GM19328 (cell line): ENCODE data around the gene DLG5.
A peak's percentile ranks its signal among the peaks of the same experiment; 100 is the strongest.

ENCODE experiments used
- ATAC-seq: cut with Tn5 transposase; IDR thresholded peaks from one replicate; pipeline ENCODE4 v1.9.1; 2021; ENCODE audit warnings: mild to moderate bottlenecking, moderate library complexity; ENCODE audit not compliant: unreplicated experiment

DLG5 gene

DNA sequence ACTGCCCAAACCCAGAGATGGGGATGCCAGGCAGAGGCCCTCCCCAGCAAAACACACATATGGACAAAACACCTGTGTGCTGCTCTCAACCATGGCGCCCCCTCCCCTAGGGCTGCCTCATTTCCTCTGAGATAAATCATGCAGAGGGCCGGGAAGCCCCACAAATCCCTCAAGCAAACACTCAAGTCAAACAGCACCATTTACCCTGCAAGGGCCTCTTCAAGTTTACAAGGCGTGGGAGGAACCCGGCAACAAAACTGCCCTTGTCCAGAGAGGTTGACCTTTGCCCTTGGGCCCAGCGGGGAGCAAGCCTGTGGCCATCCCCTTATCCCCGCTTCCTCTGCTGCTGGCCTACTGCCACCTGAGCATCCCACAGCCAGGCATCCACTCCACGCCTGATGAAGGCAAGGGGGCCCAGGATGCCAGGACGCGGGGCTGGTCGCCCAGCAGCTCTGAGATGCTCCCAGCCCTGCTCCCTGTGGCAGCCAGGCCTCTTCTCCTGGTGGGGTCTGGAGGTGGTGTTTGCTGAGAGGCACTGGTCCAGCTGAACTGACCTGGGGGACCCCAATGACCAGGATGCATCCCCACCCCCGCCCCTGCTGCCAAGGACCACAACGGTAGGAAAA, 77.4 kb downstream of the DLG5 start:
- no peak for ATAC-seq

DNA sequence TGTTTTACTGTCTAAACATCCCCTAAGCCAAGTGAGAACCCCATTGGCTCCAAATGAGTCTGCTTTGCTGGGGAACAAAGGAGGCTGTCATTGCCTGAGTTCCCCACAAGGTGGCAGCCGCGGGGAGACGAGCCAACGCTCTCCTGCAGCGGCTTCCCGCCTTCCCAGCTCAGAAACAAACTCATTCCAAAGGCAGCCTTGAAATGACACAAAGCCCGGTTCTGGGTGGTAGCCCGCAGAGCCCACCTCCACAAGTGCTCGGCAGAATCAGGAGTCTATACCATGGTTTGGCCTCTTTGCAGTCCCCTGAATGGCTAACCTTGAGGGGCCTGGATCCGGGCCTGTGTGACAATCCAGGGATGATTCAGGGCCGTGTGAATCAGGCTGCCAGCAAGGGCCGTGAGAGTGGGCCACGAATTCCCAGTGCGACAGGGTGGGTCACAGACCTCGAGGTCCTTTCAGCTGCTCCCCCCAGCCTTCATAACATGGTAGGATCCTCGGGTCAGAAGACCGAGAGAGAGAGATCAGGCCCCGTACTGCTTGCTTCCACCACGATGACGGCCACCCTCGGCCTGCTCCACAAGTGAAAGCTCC, 79.7 kb downstream of the DLG5 start:
- no peak for ATAC-seq

DNA sequence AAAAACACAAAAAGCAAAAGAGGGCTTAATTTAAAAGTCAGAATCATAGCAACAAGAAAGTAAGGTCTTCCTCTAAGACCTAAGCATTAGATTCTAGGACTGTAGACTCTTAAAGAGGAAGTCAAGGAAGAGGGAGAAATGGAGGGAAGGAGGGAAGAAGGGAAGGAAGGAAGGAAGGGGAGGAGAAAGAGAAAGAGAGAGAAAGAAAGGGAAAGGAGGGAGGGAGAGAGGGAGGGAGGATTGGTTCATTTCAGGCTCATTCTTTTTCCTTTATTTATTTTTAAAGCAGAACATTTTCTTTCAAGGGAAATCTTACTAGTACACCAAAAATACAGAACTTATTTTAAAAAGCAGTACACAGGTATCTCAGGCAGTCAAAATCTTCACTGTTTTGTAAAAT, 81.1 kb downstream of the DLG5 start:
- no peak for ATAC-seq

DNA sequence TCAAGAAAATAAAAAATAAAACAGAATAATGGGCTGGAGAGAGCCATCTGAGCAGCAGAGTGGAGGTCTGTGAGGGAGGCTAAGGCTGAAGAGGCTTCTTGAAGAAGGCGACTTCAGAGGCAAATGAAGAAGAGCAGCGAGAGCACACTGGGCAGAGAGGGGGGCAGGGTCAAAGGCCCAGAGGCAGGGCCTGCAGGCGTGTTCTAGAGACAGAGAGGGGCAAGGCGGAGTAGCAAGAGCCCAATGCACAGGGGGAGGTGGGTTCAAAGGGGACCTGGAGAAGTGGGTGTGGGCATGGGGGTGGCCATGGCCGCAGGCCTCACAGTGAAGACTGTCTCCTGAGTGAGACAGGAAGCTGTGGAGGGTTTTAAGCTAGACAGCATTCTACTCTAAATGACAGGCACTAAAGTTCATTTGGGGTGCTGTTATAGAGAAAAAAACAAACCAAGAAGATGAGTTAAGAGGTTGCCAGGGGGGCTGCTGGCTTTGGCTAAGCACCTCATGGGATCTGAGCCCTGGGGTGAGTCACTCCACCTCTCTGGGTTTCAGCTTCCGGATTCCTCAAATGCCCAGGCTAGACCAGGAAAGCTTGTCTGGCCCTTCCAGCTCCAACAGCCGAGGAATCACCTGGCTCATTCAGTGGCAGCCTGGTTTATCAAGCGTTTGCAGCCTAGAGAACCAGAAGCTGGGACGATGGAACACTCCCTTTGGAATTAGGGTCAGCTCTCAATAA, 81.7 kb downstream of the DLG5 start:
- no peak for ATAC-seq

DNA sequence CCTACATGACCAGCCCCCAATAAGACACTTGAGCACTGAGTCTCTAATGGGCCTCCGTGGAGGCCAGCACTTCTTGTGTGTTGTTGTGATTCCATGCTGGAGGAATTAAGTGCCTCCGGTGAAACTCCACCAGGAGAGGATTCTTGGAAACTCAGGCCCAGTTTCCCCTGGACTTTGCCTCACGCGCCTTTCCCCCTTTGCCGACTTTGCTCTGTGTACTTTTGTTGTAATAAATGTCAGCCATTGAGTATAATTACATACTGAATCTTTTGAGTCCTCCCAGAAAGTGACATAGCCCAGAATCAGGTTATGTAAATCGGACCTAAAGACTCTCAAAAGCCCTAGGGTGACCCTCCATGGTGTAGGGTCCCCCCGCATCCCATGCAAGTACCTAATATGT, 82.4 kb downstream of the DLG5 start:
- no peak for ATAC-seq

DNA sequence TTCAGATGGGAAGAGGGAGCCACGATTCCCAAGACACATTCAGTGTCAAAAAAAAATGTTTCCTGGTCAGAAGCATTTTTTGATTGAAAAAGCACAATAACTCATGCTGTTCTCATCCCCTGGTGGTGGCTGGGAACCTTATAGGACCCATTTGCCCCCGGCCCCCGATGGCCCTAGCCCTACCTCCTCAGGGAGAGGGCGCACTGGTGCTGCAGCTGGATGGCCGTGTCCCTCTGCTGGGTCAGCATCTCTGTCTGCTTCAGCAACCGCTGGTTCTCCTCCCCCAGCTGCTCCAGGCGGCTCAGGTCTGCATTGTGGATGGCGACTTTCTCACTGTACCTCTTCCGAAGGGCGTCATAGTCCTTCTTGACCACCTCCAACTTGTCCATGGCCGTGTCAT, 83.3 kb downstream of the DLG5 start:
- ATAC-seq = no peak

DNA sequence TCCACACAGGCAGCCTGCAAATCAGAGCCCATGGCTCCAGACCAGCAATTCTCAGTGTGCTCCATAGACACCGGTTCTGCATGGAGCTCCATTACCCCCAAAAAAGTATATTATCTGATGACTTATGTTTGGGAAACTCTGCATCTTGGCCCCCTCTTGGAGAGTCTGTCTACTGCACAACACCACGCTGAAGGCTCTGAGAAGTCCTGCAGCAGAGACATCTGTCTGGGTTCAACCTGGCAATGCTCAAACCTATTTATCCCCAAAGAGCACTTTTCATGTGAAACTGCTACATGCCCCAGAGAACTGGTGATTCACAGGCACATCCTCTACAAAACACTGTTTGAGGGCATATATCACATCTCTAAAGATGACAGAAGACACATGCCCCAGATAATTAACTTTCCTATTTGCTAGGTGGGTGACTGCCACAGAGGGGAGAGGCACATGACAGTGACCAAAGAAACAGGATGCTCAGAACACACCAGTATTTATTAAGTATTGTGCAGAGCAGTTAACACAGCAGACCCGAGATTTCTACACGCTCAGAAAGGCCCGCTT, 83.8 kb downstream of the DLG5 start:
- no peak for ATAC-seq

DNA sequence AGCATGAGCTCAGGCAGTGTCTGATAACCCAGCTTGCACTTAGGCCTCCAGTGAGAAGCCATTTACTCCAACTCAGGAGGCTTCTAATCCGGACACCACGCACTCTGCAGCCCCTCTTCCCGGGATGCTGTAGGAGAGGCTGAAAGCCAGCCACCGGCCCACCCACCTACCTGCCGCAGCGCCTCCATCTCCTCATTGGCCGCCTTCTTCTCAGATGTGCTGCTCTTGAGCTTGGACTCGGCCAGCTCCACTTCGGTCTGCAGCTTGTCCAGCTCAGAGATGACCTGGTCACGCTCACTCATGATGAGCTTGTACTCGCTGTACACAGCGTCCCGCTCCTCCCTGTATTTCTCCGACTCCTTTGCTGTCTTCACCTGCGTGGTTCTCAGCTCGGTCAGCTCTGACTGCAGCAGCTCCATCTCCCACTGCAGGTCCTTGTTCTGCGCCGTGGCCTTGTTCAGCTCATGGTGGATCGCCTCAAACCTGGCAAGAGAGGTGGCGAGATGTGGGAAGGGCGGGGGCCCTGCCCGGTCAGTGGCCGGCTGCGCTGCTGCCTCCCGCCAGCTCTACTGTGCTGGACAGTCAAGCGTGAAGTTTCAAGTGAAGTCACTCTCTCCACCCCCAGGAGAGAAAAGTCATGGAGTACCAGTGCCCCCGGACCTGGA, 84.7 kb downstream of the DLG5 start:
- no peak for ATAC-seq

DNA sequence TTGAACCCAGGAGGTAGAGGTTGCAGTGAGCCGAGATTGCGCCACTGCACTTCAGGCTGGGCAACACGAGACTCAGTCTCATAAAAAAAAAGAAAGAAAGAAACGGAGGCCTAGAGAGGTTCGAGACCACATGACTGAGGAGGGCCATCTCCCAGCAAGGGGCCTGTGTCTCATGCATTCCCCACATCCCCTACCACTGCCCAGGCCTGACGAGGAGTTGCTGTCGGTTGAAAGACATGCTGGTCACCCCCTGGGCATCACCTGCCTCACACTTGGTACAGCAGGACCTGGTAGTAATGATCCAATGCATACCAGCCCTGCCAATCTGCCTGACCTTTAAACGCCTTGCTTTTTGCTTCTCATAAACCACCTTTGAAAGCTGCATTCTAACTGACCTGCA, 85.9 kb downstream of the DLG5 start:
- ATAC-seq = no peak

DNA sequence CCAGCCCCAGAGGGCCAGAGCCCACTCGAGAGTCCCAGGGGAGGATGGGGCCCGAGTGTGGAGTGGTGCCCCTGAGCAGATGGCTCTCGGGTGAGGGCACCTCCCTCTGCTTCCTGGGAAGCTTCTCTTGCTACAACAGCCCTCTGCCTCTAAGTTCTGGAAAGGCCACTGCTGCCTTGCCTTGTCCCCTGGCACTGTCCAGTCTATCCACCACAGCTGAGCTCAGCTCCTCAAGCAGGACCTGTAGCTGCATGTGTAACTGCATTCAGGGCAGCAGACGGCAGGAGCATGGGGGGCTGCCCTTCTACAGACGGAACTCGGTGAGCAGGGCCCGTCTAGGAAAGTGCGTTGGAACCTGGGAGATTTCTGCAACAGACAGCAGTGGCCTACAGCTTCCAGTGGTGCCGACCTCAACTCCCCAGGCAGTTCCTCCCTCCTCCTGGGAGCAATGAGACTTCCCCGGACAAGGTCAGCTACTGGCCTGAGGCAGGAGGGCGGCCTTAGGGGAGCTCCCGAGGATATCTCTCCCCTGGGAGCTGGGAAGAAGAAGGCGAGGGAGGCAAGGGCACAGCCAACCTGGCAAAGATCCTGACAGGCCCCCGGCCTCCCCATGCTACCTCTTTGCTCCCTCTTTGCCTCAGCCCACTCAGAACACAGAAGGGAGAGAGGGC, 88.5 kb downstream of the DLG5 start:
- no peak for ATAC-seq

DNA sequence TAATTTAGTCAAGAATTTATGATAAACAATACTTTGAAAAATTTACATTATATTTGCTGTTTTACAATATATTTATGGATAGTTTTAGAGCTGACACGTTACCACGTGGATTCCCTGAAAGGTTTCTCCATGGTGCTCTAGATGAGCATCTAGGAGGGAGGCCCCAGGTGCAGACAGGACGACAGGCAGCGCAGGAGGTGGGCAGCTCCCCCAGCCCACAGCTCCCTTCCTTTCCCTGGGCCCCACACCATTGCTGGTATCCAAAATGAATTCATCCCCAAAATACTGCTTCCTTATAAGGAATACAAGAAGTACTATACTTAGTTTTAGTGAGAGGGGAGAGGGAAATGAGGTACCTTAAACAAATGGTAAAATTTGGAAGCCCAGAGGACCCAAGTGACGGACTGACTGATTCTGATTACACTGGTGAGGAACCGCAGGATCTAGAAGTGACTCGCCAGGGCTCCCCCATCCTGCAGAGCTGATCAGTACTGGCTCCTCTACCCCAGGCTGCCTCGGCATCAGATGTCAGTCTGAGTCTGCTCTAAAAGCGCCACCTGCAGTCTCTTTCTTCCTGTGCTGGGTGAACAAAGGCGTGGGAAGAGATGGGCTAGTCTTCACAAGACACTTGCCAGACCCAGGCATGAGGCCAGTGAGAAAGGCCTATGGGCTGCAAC, 89.2 kb downstream of the DLG5 start:
- peak; percentile 88 for ATAC-seq

DNA sequence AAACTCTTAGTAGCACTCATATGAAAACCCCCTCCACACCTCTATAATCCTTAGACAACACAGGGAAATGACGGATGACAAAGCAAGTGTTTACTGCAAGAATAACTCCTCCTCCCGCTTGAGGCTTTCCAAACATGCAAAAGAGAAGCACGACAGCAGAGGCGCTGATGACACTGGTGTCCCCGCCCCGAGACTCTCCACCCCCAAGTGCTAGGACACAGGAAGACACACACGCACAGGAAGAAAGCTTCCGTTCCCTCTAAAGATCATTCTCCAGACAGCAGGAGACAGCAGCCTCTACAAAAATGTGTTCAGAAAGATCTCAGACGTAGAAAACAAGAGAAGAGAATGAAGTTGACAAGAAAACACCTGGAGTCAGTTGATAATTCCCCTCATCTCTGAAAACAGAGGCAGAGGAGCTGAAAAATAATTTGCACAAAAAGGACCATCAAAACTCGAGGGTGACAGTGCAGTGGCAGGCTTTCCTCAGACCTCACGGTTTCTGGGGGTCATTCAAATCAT, 90.2 kb downstream of the DLG5 start:
- peak; percentile 66 for ATAC-seq

DNA sequence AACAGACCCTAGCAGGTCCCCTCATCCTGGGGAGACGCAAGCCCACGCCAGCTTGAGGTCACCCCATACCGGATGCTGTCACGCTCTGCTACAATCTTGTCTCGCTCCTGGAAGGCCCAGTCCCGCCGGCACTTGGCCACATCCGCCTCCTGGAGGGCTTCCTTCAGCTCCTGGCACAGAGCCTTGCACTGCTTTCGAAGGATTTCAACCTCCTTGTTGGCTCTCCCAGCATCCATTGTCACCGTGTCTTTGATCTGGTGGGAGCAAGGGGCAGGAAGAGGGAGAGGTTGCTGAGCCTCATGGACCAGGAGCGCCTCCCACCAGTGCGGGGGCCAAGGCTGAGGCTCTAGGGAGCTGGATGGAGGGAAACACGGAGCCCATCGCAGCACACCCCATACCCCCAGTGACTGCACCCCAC, 90.9 kb downstream of the DLG5 start:
- no peak for ATAC-seq

DNA sequence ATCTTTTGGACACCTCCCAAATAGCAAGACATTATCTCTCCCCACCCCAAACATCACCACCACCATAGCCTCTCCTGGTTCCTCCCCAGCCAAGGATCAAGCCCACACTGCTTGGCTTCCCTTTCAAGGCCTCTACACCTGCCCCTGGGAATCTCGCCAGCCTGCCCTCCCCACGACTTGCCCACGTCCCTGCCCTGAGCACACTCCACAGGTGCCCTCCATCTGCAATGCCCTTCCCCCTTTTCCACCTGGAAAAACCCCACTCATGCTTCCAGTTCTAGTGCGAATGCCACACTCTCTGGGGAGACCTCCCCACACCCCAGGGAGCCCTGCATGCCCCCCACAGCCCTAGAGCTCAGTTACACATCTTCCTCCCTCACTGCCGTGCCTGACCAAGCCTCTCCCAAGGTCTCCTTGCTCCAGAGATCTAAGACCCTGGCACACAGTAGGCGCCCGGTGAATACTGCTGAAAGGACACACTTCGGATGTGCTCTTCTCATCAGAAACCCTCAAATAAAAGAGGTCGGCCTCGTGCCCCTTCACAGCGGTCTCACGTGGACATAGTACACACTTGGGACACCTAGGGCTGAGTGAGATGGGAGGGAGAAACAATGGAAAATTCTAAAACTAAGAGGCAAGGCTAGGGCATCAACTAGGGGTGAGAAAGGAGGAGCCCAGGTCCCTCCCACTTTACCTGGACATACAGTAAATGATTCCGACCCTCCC, 91.4 kb downstream of the DLG5 start:
- ATAC-seq = no peak

DNA sequence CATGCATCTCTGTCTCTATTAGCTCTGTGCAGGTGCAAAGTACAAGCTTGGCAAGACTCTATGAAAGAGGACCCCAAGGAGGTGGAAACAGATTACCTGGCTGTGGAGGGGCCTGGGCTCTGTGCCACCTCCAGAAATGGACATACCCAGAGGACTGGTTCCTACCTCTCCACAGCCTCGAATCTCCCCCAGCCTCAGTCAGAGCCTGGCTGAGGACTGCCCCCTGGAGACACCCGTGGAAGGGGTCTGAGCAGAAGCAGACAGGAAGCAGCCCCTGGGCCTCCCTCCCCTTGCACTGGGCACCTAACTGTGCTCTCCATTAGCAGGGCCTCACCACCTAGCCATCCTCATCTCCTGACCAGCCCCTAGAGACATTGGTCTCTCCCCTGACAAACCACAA, 92.0 kb downstream of the DLG5 start:
- no peak for ATAC-seq

DNA sequence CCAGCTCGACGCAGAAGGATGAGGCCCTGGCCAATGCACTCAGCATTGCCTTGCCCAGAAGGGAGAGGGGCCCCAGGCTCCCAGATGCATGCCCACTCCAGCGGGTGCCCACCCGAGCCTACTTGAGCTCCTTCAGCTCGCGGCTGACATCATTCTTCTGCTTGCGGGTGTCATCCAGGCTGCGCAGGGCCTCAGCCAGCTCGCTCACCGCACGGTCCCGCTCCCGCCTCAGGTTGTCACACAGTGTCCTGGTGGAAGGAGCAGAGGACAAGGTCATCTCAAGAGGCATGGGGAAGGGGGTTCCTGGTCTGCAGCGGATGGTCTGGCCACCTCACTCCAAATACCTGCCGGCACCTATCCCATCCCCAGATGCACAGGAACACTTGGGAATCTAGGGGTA, 92.8 kb downstream of the DLG5 start:
- ATAC-seq = no peak

DNA sequence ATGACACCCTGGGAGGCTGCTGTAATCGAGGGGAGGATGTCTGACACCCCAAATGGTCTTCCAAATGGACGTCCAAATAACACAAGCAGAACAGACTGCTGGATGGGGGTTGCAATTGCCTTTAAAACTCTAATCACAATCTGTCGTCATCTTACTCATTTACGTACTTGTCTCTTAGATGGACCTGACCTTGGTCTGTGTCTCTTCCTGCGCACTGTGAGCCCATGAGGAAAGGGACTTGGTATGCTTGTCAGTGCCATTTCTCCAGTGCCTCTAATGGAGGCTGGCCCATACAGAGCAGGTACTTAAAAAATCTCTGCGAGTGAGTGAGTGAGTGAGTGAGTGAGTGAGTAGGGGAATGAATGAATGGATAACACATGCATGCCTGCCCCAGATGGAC, 93.3 kb downstream of the DLG5 start:
- ATAC-seq = no peak

DNA sequence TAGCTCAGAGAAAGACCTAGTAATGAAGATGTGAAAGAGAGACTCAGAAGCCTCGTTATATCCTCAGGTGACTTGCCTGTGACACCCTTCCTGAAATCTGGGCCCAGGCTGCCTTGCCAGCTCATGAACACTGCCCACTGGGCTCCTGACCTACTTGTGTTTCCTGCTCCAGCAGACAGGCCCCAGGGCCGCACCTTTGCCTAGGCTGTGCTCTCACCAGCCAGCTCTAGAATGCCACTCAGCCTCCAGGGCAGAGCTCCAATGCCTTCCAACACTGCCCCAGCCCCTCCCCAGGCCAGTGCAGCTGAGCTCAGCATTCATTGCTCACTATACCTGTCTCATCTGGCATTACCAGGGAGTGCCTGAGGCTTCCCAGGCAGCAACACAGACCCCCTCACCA, 94.3 kb downstream of the DLG5 start:
- no peak for ATAC-seq

DNA sequence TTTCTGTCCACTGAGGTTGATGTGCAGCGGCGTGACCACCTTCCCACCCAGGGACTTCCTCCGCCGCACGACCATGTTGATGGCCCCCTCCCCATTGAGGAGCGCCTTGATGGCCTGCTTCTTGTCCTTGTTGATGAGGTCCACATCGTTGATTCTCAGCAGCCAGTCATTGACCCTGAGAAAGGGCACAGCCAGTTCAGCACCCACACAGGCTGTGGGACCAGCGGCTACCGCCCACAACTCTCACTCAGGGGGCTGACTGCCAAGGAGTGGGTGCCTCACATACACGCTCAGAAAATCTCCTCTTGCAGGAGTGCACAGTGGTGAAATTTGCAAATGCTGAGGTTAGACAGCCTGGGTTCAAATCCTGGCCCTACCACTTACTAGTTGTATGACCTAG, 97.2 kb downstream of the DLG5 start:
- ATAC-seq = no peak

DNA sequence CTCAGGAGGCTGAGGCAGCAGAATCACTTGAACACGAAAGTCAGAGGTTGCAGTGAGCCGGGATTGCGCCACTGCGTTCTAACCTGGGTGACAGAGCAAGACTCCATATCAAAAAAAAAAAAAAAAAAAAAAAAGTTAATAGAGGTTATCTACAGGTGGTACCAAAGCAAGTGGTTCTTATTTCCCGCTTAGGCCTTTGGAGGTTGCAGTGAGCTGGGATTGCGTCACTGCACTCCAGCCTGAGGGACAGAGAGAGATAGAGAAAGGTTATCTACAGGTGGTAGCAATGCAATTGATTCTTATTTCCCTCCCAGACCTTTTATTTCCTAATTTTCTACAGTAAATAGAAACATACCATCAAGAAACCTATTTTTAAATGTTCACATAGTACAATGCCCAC, 98.2 kb downstream of the DLG5 start:
- no peak for ATAC-seq
